ENCODE measurements around the gene CFL2. TPM values are rescaled to one million over a fixed set of nuclear protein-coding genes. Genes with fewer than 3 reads are reported as not detected.

CFL2 gene
- polyA plus RNA-seq, 10 donors, result 482 to 1,171 (median 692) TPM

GRCh38 chr14:34678306-34678705 lies 36.1 kb downstream of the CFL2 start:
- no peak for DNase-seq

- no peak for DNase-seq
Observed at GRCh38 chr14:34676516-34677211, 37.7 kb downstream of the CFL2 start.

- DNase-seq, result no peak
Observed at GRCh38 chr14:34673702-34674101, 40.7 kb downstream of the CFL2 start.

- no peak for DNase-seq
Observed at GRCh38 chr14:34671716-34672115, 42.7 kb downstream of the CFL2 start.

GRCh38 chr14:34668111-34668510 lies 46.3 kb downstream of the CFL2 start:
- DNase-seq, result no peak

- no peak for DNase-seq
Observed at GRCh38 chr14:34667007-34667406, 47.4 kb downstream of the CFL2 start.

GRCh38 chr14:34665785-34666435 lies 48.5 kb downstream of the CFL2 start:
- peak; percentile 54 to 93 (median 73) for DNase-seq

GRCh38 chr14:34662561-34663088 lies 51.8 kb downstream of the CFL2 start:
- DNase-seq, result no peak

GRCh38 chr14:34660796-34661195 lies 53.6 kb downstream of the CFL2 start:
- no peak for DNase-seq

Other genes with a start within 250 kb of the CFL2 start
- 10 to 100 TPM; 29.4 to 34.8 (median 31.5) TPM for gene EAPP, start 174.9 kb downstream of the CFL2 start, polyA plus RNA-seq (ENCODE audit: insufficient read length in 10 of 10)
- gene SNX6, start 84.4 kb downstream of the CFL2 start, polyA plus RNA-seq (ENCODE audit: insufficient read length in 10 of 10), result 10 to 100 TPM; 69.8 to 85.4 (median 79.5) TPM
- 10 to 100 TPM; 14.5 to 29.0 (median 23.2) TPM for gene BAZ1A, start 160.8 kb upstream of the CFL2 start, polyA plus RNA-seq (ENCODE audit: insufficient read length in 10 of 10)